ENCODE results near the gene GPR12. TPM values are rescaled to one million over a fixed set of nuclear protein-coding genes. Genes with fewer than 3 reads are reported as not detected.

Gene GPR12
- total RNA-seq, 4 donors from 2014 or later, result 2.4 to 13.9 (median 6.8) TPM

- no peak overlapping the region for H3K4me3 ChIP-seq (ENCODE audit: low read depth, poor library complexity, severe bottlenecking)
- DNase-seq (ENCODE audit: low spot score in 2 of 2), result no peak
- WGBS, 2 donors, result 100% methylated on average over 1 of the region's 1 CpG
- no peak for TF ChIP-seq POLR2A (IDR thresholded peaks at IDR 0.05)
- TF ChIP-seq, protein P1, sequence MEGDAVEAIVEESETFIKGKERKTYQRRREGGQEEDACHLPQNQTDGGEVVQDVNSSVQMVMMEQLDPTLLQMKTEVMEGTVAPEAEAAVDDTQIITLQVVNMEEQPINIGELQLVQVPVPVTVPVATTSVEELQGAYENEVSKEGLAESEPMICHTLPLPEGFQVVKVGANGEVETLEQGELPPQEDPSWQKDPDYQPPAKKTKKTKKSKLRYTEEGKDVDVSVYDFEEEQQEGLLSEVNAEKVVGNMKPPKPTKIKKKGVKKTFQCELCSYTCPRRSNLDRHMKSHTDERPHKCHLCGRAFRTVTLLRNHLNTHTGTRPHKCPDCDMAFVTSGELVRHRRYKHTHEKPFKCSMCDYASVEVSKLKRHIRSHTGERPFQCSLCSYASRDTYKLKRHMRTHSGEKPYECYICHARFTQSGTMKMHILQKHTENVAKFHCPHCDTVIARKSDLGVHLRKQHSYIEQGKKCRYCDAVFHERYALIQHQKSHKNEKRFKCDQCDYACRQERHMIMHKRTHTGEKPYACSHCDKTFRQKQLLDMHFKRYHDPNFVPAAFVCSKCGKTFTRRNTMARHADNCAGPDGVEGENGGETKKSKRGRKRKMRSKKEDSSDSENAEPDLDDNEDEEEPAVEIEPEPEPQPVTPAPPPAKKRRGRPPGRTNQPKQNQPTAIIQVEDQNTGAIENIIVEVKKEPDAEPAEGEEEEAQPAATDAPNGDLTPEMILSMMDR (IDR thresholded peaks at IDR 0.05), result no peak
- intact Hi-C loops (cut with DNase I; ENCODE audit: low total_unique reads), result no loop called here
These were observed 47.2 kb downstream of the GPR12 start for GRCh38 chr13:26713341-26713740.

GRCh38 chr13:26711211-26711610, 49.4 kb downstream of the GPR12 start:
- no peak for DNase-seq (ENCODE audit: low spot score in 2 of 2)
- no peak overlapping the region for H3K4me3 ChIP-seq (ENCODE audit: low read depth, poor library complexity, severe bottlenecking)
- 49 to 51% methylated on average over 4 of the region's 4 CpGs for WGBS, 2 donors
- intact Hi-C loops (cut with DNase I; ENCODE audit: low total_unique reads), result loop anchor here (2.0 kb wide), 1 partner anchor 238 kb away; no protein-coding TSS in a partner anchor
- no peak for TF ChIP-seq POLR2A (IDR thresholded peaks at IDR 0.05)
- TF ChIP-seq, protein P1 (IDR thresholded peaks at IDR 0.05), result no peak

- no peak overlapping the region for H3K4me3 ChIP-seq (ENCODE audit: low read depth, poor library complexity, severe bottlenecking)
- WGBS, 2 donors, result 62 to 68% methylated on average over 13 of the region's 13 CpGs
- no peak for DNase-seq (ENCODE audit: low spot score in 2 of 2)
- TF ChIP-seq, protein P1 (IDR thresholded peaks at IDR 0.05), result no peak
- TF ChIP-seq POLR2A (IDR thresholded peaks at IDR 0.05), result no peak
- intact Hi-C loops (cut with DNase I; ENCODE audit: low total_unique reads), result loop anchor here (2.0 kb wide), 1 partner anchor 239 kb away; no protein-coding TSS in a partner anchor
These were observed 50.4 kb downstream of the GPR12 start for GRCh38 chr13:26710166-26710565.

DNA sequence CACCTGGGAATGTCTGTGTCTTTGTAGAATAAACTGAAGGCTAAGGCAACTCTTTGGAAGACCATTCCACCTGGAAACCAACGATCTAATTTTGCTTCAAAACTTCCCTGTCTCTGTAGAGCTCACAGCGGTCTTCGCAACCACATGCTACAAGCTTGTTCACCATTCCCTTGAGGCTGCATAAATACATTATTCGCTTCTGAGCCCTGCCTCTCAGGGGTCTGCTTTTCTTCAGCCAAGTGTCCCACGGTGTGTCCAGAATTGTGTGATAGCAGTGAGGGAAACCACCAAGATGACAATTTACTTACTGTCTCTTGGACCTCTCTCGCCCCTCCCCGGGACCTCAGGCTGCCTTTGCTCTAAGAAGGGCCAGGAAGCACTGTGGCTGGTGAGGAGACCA, 51.1 kb downstream of the GPR12 start:
- no peak overlapping the region for H3K4me3 ChIP-seq (ENCODE audit: low read depth, poor library complexity, severe bottlenecking)
- DNase-seq (ENCODE audit: low spot score in 2 of 2), result no peak
- 91% methylated on average over 7 of the region's 7 CpGs for WGBS, 2 donors
- intact Hi-C loops (cut with DNase I; ENCODE audit: low total_unique reads), result no loop called here
- no peak for TF ChIP-seq POLR2A (IDR thresholded peaks at IDR 0.05)
- TF ChIP-seq, protein P1 (IDR thresholded peaks at IDR 0.05), result no peak

DNA sequence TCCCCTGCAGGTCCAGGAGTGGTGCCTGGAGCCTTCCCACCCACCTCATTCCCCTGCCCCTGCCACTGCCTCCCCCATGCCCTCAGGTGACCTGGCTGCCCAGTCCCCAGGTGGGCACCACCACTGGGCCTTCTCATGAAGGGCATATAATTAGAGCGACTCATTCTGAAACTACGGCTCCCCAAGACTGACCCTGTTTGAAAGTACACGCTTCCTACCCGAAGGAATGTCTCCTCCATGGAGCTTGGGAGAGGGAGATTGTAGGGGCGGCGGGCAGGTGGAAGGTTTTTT, 52.6 kb downstream of the GPR12 start:
- DNase-seq (ENCODE audit: low spot score in 2 of 2), result no peak
- intact Hi-C loops (cut with DNase I; ENCODE audit: low total_unique reads), result no loop called here
- H3K4me3 ChIP-seq (ENCODE audit: low read depth, poor library complexity, severe bottlenecking), result no peak overlapping the region
- 74 to 84% methylated on average over 6 of the region's 6 CpGs for WGBS, 2 donors
- TF ChIP-seq, protein P1 (IDR thresholded peaks at IDR 0.05), result no peak
- TF ChIP-seq POLR2A (IDR thresholded peaks at IDR 0.05), result no peak

Data from lower leg skin (tissue), 4 donors.